HepG2 (cell line): ENCODE results near the gene WDHD1. TPM values are rescaled to one million over a fixed set of nuclear protein-coding genes. Genes with fewer than 3 reads are reported as not detected.

ENCODE experiments used
- ARNT ChIP-seq: fragments of 450-650 bp; IDR thresholded peaks from 2 replicates; pipeline ENCODE4 v1.6.1; 2017
- DRAP1 ChIP-seq: IDR thresholded peaks from 2 replicates; pipeline ENCODE4 v1.6.1; 2016; ENCODE audit warnings: missing genetic modification reagents, missing compliant biosample characterization
- ELF1 ChIP-seq: sonication (generic); formaldehyde crosslinking; IDR thresholded peaks from 2 replicates; pipeline ENCODE4 v1.4.0; 2020; ENCODE audit warnings: missing genetic modification reagents
- ETV5 ChIP-seq: IDR thresholded peaks from 2 replicates; pipeline ENCODE4 v1.6.1; 2018; ENCODE audit warnings: missing biosample characterization, missing genetic modification reagents, inconsistent platforms, borderline replicate concordance
- FOXK1 ChIP-seq: sonication (generic); formaldehyde crosslinking; IDR thresholded peaks from 2 replicates; pipeline ENCODE4 v1.4.0; 2020; ENCODE audit warnings: low read depth, missing genetic modification reagents, borderline replicate concordance
- KLF6 ChIP-seq: IDR thresholded peaks from 2 replicates; pipeline ENCODE4 v1.8.0; 2016; ENCODE audit warnings: missing biosample characterization, missing genetic modification reagents
- KLF9 ChIP-seq: IDR thresholded peaks from 2 replicates; pipeline ENCODE4 v1.6.1; 2016; ENCODE audit warnings: low read depth
- MATR3 ChIP-seq: sonication (generic); formaldehyde crosslinking; IDR thresholded peaks from 2 replicates; pipeline ENCODE4 v1.4.0; 2020; ENCODE audit warnings: missing genetic modification reagents
- MLLT10 ChIP-seq: sonication (generic); formaldehyde crosslinking; IDR thresholded peaks from 2 replicates; pipeline ENCODE4 v1.4.0; 2020; ENCODE audit warnings: missing genetic modification reagents
- PITX1 ChIP-seq: sonication (generic); formaldehyde crosslinking; IDR thresholded peaks from 2 replicates; pipeline ENCODE4 v1.5.1; 2020; ENCODE audit warnings: mild to moderate bottlenecking, missing genetic modification reagents
- PRDM4 ChIP-seq: sonication (generic); formaldehyde crosslinking; IDR thresholded peaks from 2 replicates; pipeline ENCODE4 v1.9.0; 2021; ENCODE audit warnings: missing genetic modification reagents, borderline replicate concordance
- SIN3B ChIP-seq: fragments of 150-350 bp; IDR thresholded peaks from 2 replicates; pipeline ENCODE4 v1.6.1; 2014; ENCODE audit warnings: low read length
- SNAI1 ChIP-seq: sonication (generic); formaldehyde crosslinking; IDR thresholded peaks from 2 replicates; pipeline ENCODE4 v1.5.0; 2020; ENCODE audit warnings: mild to moderate bottlenecking, missing genetic modification reagents, borderline replicate concordance
- SRY ChIP-seq: sonication (generic); formaldehyde crosslinking; IDR thresholded peaks from 2 replicates; pipeline ENCODE4 v1.8.0; 2022; ENCODE audit warnings: mild to moderate bottlenecking, missing genetic modification reagents
- STAT5B ChIP-seq: sonication (generic); formaldehyde crosslinking; IDR thresholded peaks from 2 replicates; pipeline ENCODE4 v1.4.0; 2020; ENCODE audit warnings: missing genetic modification reagents
- TBX2 ChIP-seq: sonication (generic); formaldehyde crosslinking; IDR thresholded peaks from 2 replicates; pipeline ENCODE4 v1.5.0; 2020; ENCODE audit warnings: missing genetic modification reagents, mild to moderate bottlenecking, borderline replicate concordance
- THAP7 ChIP-seq: sonication (generic); formaldehyde crosslinking; IDR thresholded peaks from 2 replicates; pipeline ENCODE4 v1.8.1; 2023; ENCODE audit warnings: mild to moderate bottlenecking, missing genetic modification reagents
- ZKSCAN8 ChIP-seq: IDR thresholded peaks from 2 replicates; pipeline ENCODE4 v1.6.1; 2016; ENCODE audit warnings: borderline replicate concordance, missing genetic modification reagents, missing compliant biosample characterization
- ZNF317 ChIP-seq: sonication (generic); formaldehyde crosslinking; IDR thresholded peaks from 2 replicates; pipeline ENCODE4 v1.5.0; 2020; ENCODE audit warnings: mild to moderate bottlenecking, missing genetic modification reagents
- ZNF451 ChIP-seq: sonication (generic); formaldehyde crosslinking; IDR thresholded peaks from 2 replicates; pipeline ENCODE4 v1.5.0; 2020; ENCODE audit warnings: mild to moderate bottlenecking, missing genetic modification reagents
- ZNF530 ChIP-seq: sonication (generic); formaldehyde crosslinking; IDR thresholded peaks from 2 replicates; pipeline ENCODE4 v1.5.0; 2020; ENCODE audit warnings: low read depth, mild to moderate bottlenecking, missing genetic modification reagents
- ZNF574 ChIP-seq: sonication (generic); formaldehyde crosslinking; IDR thresholded peaks from 2 replicates; pipeline ENCODE4 v1.4.0; 2020; ENCODE audit warnings: missing genetic modification reagents
- ZNF761 ChIP-seq: sonication (generic); formaldehyde crosslinking; conservative IDR thresholded peaks from 2 replicates; pipeline ENCODE4 v1.4.0; 2020; ENCODE audit warnings: mild to moderate bottlenecking, missing genetic modification reagents
- ZSCAN9 ChIP-seq: IDR thresholded peaks from 2 replicates; pipeline ENCODE4 v1.6.1; 2016; ENCODE audit warnings: borderline replicate concordance
- polyA plus RNA-seq, 8 experiments: library from polyadenylated mRNA; depleted of rRNA in 3 of 8; stranded (reverse) in 7 of 8; unstranded in 1 of 8; fragments of >200 nt; fragmentation: Illumina TruSeq in 4 of 8; extraction: Trizol in 4 of 8; gene quantifications; 2 replicates each; pipeline versions ENCODE4 v1.2.1 to v1.2.3, GENCODE V29; 2011 to 2016; ENCODE audit warnings: low read depth in 4 of 8, missing spikeins in 1 of 8, mixed read lengths in 1 of 8; ENCODE audit not compliant: insufficient read depth in 1 of 8
- total RNA-seq, 5 experiments: library from RNA; depleted of rRNA; stranded (reverse); fragments of >200 nt; fragmentation: Illumina TruSeq; extraction: Trizol; gene quantifications; 2 replicates each; pipeline ENCODE4 v1.2.3, GENCODE V29; 2016; ENCODE audit warnings: low read depth in 1 of 5
- TF ChIP-seq, protein P1 (sequence below): IDR thresholded peaks from 2 replicates; pipeline ENCODE4 v1.6.1; 2016; ENCODE audit warnings: control low read depth

The WDHD1 gene
- total and polyA plus RNA-seq, 2 of the 13 experiments (the other 11 are each of a cell fraction or from before 2014, with no cell fraction given), result 5.5 to 27.5 TPM

GRCh38 chr14:54944737-54945391 lies 82.0 kb downstream of the WDHD1 start (continued):
- TF ChIP-seq ZNF574 (CRISPR knock-in tag), result peak; percentile 41; the same call in 1 of the 2 replicates
- TF ChIP-seq SNAI1, result 0 out of 2 replicates have a peak, but pooled peaks have one; percentile 28
- TF ChIP-seq KLF6 (CRISPR knock-in tag), result no peak
- TF ChIP-seq MLLT10 (CRISPR knock-in tag), result no peak
- no peak for TF ChIP-seq ZKSCAN8
- no peak for TF ChIP-seq STAT5B (CRISPR knock-in tag)
- TF ChIP-seq ZNF530 (CRISPR knock-in tag), result no peak
- TF ChIP-seq SIN3B, result no peak
- TF ChIP-seq ELF1 (CRISPR knock-in tag), result no peak
- peak; percentile 93 for TF ChIP-seq PITX1 (CRISPR knock-in tag)
- TF ChIP-seq KLF9, result no peak
- no peak for TF ChIP-seq ARNT
- TF ChIP-seq, protein P1, sequence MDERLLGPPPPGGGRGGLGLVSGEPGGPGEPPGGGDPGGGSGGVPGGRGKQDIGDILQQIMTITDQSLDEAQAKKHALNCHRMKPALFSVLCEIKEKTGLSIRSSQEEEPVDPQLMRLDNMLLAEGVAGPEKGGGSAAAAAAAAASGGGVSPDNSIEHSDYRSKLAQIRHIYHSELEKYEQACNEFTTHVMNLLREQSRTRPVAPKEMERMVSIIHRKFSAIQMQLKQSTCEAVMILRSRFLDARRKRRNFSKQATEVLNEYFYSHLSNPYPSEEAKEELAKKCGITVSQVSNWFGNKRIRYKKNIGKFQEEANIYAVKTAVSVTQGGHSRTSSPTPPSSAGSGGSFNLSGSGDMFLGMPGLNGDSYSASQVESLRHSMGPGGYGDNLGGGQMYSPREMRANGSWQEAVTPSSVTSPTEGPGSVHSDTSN (CRISPR knock-in tag), result no peak
- TF ChIP-seq FOXK1 (CRISPR knock-in tag), result no peak
- TF ChIP-seq ZNF317 (CRISPR knock-in tag), result 0 out of 2 replicates have a peak, but pooled peaks have one; percentile 26
- no peak; the same call in 1 of the 2 replicates for TF ChIP-seq ETV5 (CRISPR knock-in tag)
- no peak for TF ChIP-seq MATR3
- TF ChIP-seq DRAP1 (CRISPR knock-in tag), result no peak
- TF ChIP-seq ZSCAN9 (CRISPR knock-in tag), result 0 out of 2 replicates have a peak, but pooled peaks have one; percentile 21
- TF ChIP-seq SRY (CRISPR knock-in tag), result no peak
- TF ChIP-seq ZNF761 (CRISPR knock-in tag), result no peak
- TF ChIP-seq THAP7 (CRISPR knock-in tag), result no peak
- no peak for TF ChIP-seq PRDM4 (CRISPR knock-in tag)
- peak; percentile 85 for TF ChIP-seq TBX2 (CRISPR knock-in tag)
- TF ChIP-seq ZNF451 (CRISPR knock-in tag), result peak; percentile 49; the same call in 1 of the 2 replicates
